Naive B cell (primary cell): ENCODE data around the gene SORCS2. TPM values are rescaled to one million over a fixed set of nuclear protein-coding genes. Genes with fewer than 3 reads are reported as not detected.
A peak's percentile ranks its signal among the peaks of the same experiment; 100 is the strongest.

ENCODE experiments used
- ATAC-seq, 2 donors: fragments of 150-1000 bp; cut with Tn5 transposase; 2 replicates each; pipeline ENCODE4 v1.10.0; 2021; ENCODE audit warnings: low read depth in 2 of 2, mild to moderate bottlenecking in 2 of 2, moderate library complexity in 2 of 2
- DNase-seq: peaks from one replicate; pipeline ENCODE4 v3.0.0; 2022
- H3K27ac Mint-ChIP-seq, 6 donors: one replicate each; pipeline ENCODE4 v1.8.0; 2020 to 2022; ENCODE audit warnings: mild to moderate bottlenecking in 6 of 6, mixed read lengths in 6 of 6, moderate library complexity in 5 of 6, inconsistent platforms in 2 of 6
- H3K27me3 Mint-ChIP-seq, 3 donors: one replicate each; pipeline ENCODE4 v1.8.0; 2021 to 2022; ENCODE audit warnings: mixed read lengths in 3 of 3, mild to moderate bottlenecking in 1 of 3
- H3K36me3 Mint-ChIP-seq, 2 donors: one replicate each; pipeline ENCODE4 v1.8.0; 2020 to 2022; ENCODE audit warnings: mixed read lengths in 2 of 2, inconsistent platforms in 1 of 2, mild to moderate bottlenecking in 1 of 2
- H3K4me1 Mint-ChIP-seq, 3 donors: one replicate each; pipeline ENCODE4 v1.8.0; 2020 to 2022; ENCODE audit warnings: mixed read lengths in 3 of 3, inconsistent platforms in 1 of 3, mild to moderate bottlenecking in 1 of 3, moderate library complexity in 1 of 3
- H3K4me3 Mint-ChIP-seq, 8 donors: one replicate each; pipeline ENCODE4 v1.8.0; 2020 to 2022; ENCODE audit warnings: mild to moderate bottlenecking in 8 of 8, mixed read lengths in 8 of 8, moderate library complexity in 8 of 8, inconsistent platforms in 2 of 8
- H3K9me3 Mint-ChIP-seq, 7 donors: one replicate each; pipeline ENCODE4 v1.8.0; 2020 to 2022; ENCODE audit warnings: mixed read lengths in 7 of 7, mild to moderate bottlenecking in 5 of 7, inconsistent platforms in 2 of 7, moderate library complexity in 1 of 7
- polyA plus RNA-seq, 6 donors: library from polyadenylated mRNA; unstranded; fragments of 300-500 nt; fragmentation: Illumina TruSeq; gene quantifications; one replicate each; pipeline ENCODE4 v1.2.3, GENCODE V29; 2021; ENCODE audit warnings: low read depth in 6 of 6

The SORCS2 gene
- polyA plus RNA-seq, 6 donors from 2014 or later = not detected

- ATAC-seq (no peak), DNase-seq (no peak)
- Mint-ChIP-seq H3K27me3 (peaks cover 0 to 9% (median 0%) of the 10 kb centered on the region in 3 donors), H3K9me3 (peaks cover 4 to 24% (median 13%) of the 10 kb centered on the region in 7 donors), H3K27ac (peak overlapping the region in 1 of 6 donors; percentile 88), H3K4me1 (no peaks in the 10 kb centered on the region), H3K4me3 (no peak overlapping the region), H3K36me3 (peaks cover 0 to 5% of the 10 kb centered on the region in 2 donors)
Observed at GRCh38 chr4:7338059-7338452, 145.7 kb downstream of the SORCS2 start.

GRCh38 chr4:7338876-7339623, 146.7 kb downstream of the SORCS2 start:
- Mint-ChIP-seq H3K9me3 (peaks cover 4 to 24% (median 13%) of the 10 kb centered on the region in 7 donors), H3K36me3 (peaks cover 0 to 5% of the 10 kb centered on the region in 2 donors), H3K4me3 (no peak overlapping the region), H3K27ac (no peak overlapping the region), H3K4me1 (no peaks in the 10 kb centered on the region), H3K27me3 (peaks cover 0 to 9% (median 0%) of the 10 kb centered on the region in 3 donors)
- ATAC-seq = no peak
- DNase-seq = no peak

- Mint-ChIP-seq H3K4me1 (no peaks in the 10 kb centered on the region), H3K4me3 (no peak overlapping the region), H3K9me3 (peaks cover 4 to 24% (median 13%) of the 10 kb centered on the region in 7 donors), H3K36me3 (peaks cover 0 to 5% of the 10 kb centered on the region in 2 donors), H3K27ac (no peak overlapping the region), H3K27me3 (peaks cover 0 to 9% (median 0%) of the 10 kb centered on the region in 3 donors)
- DNase-seq (no peak), ATAC-seq (no peak)
Observed at GRCh38 chr4:7339751-7340552, 147.6 kb downstream of the SORCS2 start.

GRCh38 chr4:7340553-7341433, 148.5 kb downstream of the SORCS2 start:
- peaks cover 6 to 27% (median 17%) of the 10 kb centered on the region in 7 donors for H3K9me3 Mint-ChIP-seq
- H3K36me3 Mint-ChIP-seq = peaks cover 0 to 5% of the 10 kb centered on the region in 2 donors
- peak overlapping the region in 1 of 8 donors; percentile 40 for H3K4me3 Mint-ChIP-seq
- no peak overlapping the region for H3K27ac Mint-ChIP-seq
- no peak for DNase-seq
- H3K4me1 Mint-ChIP-seq = no peaks in the 10 kb centered on the region
- H3K27me3 Mint-ChIP-seq = peaks cover 0 to 9% (median 0%) of the 10 kb centered on the region in 3 donors
- ATAC-seq = no peak

- no peaks in the 10 kb centered on the region for H3K4me1 Mint-ChIP-seq
- DNase-seq (no peak), ATAC-seq (no peak)
- no peak overlapping the region for H3K27ac Mint-ChIP-seq
- H3K9me3 Mint-ChIP-seq = peaks cover 15 to 33% (median 23%) of the 10 kb centered on the region in 7 donors
- peaks cover 0 to 5% of the 10 kb centered on the region in 2 donors for H3K36me3 Mint-ChIP-seq
- peaks cover 0 to 9% (median 0%) of the 10 kb centered on the region in 3 donors for H3K27me3 Mint-ChIP-seq
- no peak overlapping the region for H3K4me3 Mint-ChIP-seq
Observed at GRCh38 chr4:7341491-7342222, 149.3 kb downstream of the SORCS2 start.

- Mint-ChIP-seq H3K27ac (no peak overlapping the region), H3K4me3 (no peak overlapping the region), H3K36me3 (peaks cover 0 to 5% of the 10 kb centered on the region in 2 donors), H3K27me3 (peaks cover 0 to 9% (median 0%) of the 10 kb centered on the region in 3 donors), H3K9me3 (peaks cover 16 to 35% (median 24%) of the 10 kb centered on the region in 7 donors), H3K4me1 (no peaks in the 10 kb centered on the region)
- ATAC-seq = no peak
- no peak for DNase-seq
Observed at GRCh38 chr4:7342223-7343080, 150.1 kb downstream of the SORCS2 start.

GRCh38 chr4:7343081-7343655, 150.8 kb downstream of the SORCS2 start:
- Mint-ChIP-seq H3K27ac (no peak overlapping the region), H3K27me3 (peaks cover 0 to 2% (median 0%) of the 10 kb centered on the region in 3 donors)

GRCh38 chr4:7343950-7344349, 151.6 kb downstream of the SORCS2 start:
- peaks cover 16 to 37% (median 21%) of the 10 kb centered on the region in 7 donors for H3K9me3 Mint-ChIP-seq
- peak overlapping the region in 1 of 6 donors; percentile 36 for H3K27ac Mint-ChIP-seq
- ATAC-seq = no peak

More at GRCh38 chr4:7343081-7343655, 150.8 kb downstream of the SORCS2 start:
- Mint-ChIP-seq H3K9me3 (peaks cover 16 to 37% (median 21%) of the 10 kb centered on the region in 7 donors), H3K36me3 (peaks cover 0 to 5% of the 10 kb centered on the region in 2 donors), H3K4me1 (no peaks in the 10 kb centered on the region), H3K4me3 (no peak overlapping the region)
- DNase-seq (no peak), ATAC-seq (no peak)

GRCh38 chr4:7344636-7345155, 152.4 kb downstream of the SORCS2 start:
- no peaks in the 10 kb centered on the region for H3K4me1 Mint-ChIP-seq
- DNase-seq (no peak), ATAC-seq (no peak)
- peaks cover 0 to 5% of the 10 kb centered on the region in 2 donors for H3K36me3 Mint-ChIP-seq
- no peak overlapping the region for H3K4me3 Mint-ChIP-seq
- H3K27ac Mint-ChIP-seq = no peak overlapping the region
- peaks cover 14 to 37% (median 21%) of the 10 kb centered on the region in 7 donors for H3K9me3 Mint-ChIP-seq
- H3K27me3 Mint-ChIP-seq = no peaks in the 10 kb centered on the region

More at GRCh38 chr4:7343950-7344349, 151.6 kb downstream of the SORCS2 start:
- no peak for DNase-seq
- H3K4me3 Mint-ChIP-seq = peak overlapping the region in 1 of 8 donors; percentile 47
- no peaks in the 10 kb centered on the region for H3K27me3 Mint-ChIP-seq
- H3K36me3 Mint-ChIP-seq = peaks cover 0 to 5% of the 10 kb centered on the region in 2 donors
- no peaks in the 10 kb centered on the region for H3K4me1 Mint-ChIP-seq

GRCh38 chr4:7347981-7348380, 155.6 kb downstream of the SORCS2 start:
- no peaks in the 10 kb centered on the region for H3K36me3 Mint-ChIP-seq
- H3K4me3 Mint-ChIP-seq = no peak overlapping the region
- peaks cover 9 to 23% (median 12%) of the 10 kb centered on the region in 7 donors for H3K9me3 Mint-ChIP-seq
- ATAC-seq (no peak), DNase-seq (no peak)
- H3K27ac Mint-ChIP-seq = peak overlapping the region in 1 of 6 donors; percentile 35
- H3K4me1 Mint-ChIP-seq = no peaks in the 10 kb centered on the region
- H3K27me3 Mint-ChIP-seq = peaks cover 0 to 21% (median 0%) of the 10 kb centered on the region in 3 donors
